HG02798 (cell line): ENCODE measurements around the gene ATP5F1D.
"Not testable (repeated sequence)": the region's sequence is repeated elsewhere in the genome, so short reads cannot be mapped to it uniquely, and the experiment has no call there.

Source experiments
- ATAC-seq: cut with Tn5 transposase; IDR thresholded peaks from one replicate; pipeline ENCODE4 v1.9.1; 2021; ENCODE audit warnings: mild to moderate bottlenecking; ENCODE audit not compliant: unreplicated experiment, poor library complexity

ATP5F1D gene

GRCh38 chr19:1245494-1246264 lies 4.1 kb downstream of the ATP5F1D start:
- ATAC-seq, result no peak

- ATAC-seq, result not testable (repeated sequence)
These were observed 4.9 kb downstream of the ATP5F1D start for GRCh38 chr19:1246265-1247087.

- no peak for ATAC-seq
These were observed 6.2 kb downstream of the ATP5F1D start for GRCh38 chr19:1247748-1248138.

GRCh38 chr19:1248139-1248785 lies 6.7 kb downstream of the ATP5F1D start, which contains the start of gene MIDN:
TSS of gene MIDN (plus strand) at chr19:1248583. CDS start at chr19:1250297, 1,714 bp downstream.
- peak; percentile 14 for ATAC-seq

GRCh38 chr19:1248786-1249297 lies 7.3 kb downstream of the ATP5F1D start:
- peak; percentile 35 for ATAC-seq

GRCh38 chr19:1249298-1249989 lies 7.9 kb downstream of the ATP5F1D start:
- peak; percentile 60 for ATAC-seq

DNA sequence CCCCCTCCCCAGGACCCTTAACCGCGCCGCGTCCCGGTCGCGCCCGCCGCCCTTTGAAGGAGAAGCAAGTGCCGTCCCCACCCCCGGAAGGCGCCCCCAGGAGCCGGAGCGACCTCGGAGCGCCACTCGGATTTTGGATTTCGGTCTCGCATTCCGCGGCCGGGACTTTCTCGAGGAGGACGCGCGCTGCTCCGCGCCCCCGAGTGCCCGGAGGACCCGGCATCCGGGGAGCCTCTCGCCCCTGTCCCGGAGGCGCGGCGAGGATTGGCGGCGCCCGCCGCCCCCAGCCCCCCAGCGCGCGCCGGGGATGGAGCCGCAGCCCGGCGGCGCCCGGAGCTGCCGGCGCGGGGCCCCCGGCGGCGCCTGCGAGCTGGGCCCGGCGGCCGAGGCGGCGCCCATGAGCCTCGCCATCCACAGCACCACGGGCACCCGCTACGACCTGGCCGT lies 8.5 kb downstream of the ATP5F1D start:
- ATAC-seq, result no peak

GRCh38 chr19:1250437-1251260 lies 9.1 kb downstream of the ATP5F1D start:
- ATAC-seq, result no peak

DNA sequence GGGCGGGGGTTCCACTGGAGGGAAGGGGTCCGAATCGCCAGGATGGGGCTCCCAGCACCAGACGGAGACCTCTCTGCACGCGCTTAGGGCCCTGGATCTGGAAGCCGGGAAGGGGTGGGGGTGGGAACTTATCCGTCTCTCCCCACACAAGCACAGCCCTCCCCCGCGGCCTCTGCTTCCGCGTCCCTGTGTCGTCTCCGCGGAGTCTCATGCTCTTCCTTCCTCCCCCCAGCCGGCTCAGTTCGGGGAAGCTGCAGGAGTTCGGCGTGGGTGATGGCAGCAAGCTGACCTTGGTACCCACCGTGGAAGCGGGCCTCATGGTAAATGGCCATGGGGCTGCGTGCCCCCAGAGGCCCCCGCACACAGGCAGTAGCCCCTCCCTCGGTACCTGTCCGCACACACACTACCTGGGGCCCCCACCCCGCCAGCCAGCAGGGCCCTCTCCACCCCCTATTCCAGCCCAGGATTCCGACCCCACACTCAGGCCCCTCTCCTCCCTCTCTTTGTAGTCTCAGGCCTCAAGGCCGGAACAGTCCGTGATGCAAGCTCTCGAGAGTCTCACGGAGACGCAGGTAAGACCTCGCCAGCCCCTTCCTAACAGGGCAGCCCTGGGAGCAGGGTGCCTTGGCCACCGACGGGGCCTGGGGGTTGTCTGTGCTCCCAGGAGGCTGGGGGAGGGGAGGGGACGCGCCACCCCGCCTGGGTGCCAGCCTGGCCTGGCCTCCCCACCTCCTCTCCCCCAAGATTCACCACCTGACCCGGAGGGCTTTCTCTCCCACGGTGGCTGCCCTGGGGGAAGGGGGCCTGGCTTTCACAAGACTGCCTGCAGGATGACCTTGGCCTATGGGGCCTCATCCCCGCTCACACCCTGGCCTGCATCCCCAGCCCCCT lies 10.0 kb downstream of the ATP5F1D start:
- ATAC-seq, result no peak

- no peak for ATAC-seq
These were observed 10.8 kb downstream of the ATP5F1D start for GRCh38 chr19:1252221-1252820.

GRCh38 chr19:1252821-1253513 lies 11.4 kb downstream of the ATP5F1D start:
- no peak for ATAC-seq

DNA sequence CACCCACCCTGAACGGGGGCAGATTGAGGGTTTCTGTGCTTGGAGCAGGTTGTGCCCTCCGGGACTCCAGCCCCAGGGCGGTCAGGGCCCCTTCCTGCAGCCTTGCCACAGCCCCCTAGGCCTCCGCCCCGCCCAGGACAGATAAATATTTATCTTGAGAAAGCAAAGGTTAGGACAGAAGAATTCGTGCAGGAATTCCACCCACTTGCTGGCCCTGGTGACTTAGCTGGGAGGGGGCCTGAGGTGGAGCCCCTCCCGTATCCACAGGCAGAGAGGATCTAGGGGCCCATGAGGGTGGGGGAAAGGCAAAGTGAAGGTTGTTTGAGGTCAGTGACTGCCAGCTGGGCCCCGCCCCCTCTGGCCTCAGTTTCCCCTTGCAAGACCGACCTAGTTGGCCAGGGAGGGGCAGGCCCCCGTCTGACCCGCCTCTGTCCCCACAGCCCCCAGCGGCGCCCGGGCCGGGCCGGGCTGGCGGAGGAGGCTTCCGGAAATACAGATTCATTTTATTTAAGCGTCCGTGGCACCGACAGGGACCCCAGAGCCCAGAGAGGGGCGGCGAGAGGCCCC lies 12.0 kb downstream of the ATP5F1D start:
- ATAC-seq, result no peak

GRCh38 chr19:1254081-1254527 lies 12.6 kb downstream of the ATP5F1D start:
- no peak for ATAC-seq

- no peak for ATAC-seq
These were observed 13.1 kb downstream of the ATP5F1D start for GRCh38 chr19:1254530-1255185.

DNA sequence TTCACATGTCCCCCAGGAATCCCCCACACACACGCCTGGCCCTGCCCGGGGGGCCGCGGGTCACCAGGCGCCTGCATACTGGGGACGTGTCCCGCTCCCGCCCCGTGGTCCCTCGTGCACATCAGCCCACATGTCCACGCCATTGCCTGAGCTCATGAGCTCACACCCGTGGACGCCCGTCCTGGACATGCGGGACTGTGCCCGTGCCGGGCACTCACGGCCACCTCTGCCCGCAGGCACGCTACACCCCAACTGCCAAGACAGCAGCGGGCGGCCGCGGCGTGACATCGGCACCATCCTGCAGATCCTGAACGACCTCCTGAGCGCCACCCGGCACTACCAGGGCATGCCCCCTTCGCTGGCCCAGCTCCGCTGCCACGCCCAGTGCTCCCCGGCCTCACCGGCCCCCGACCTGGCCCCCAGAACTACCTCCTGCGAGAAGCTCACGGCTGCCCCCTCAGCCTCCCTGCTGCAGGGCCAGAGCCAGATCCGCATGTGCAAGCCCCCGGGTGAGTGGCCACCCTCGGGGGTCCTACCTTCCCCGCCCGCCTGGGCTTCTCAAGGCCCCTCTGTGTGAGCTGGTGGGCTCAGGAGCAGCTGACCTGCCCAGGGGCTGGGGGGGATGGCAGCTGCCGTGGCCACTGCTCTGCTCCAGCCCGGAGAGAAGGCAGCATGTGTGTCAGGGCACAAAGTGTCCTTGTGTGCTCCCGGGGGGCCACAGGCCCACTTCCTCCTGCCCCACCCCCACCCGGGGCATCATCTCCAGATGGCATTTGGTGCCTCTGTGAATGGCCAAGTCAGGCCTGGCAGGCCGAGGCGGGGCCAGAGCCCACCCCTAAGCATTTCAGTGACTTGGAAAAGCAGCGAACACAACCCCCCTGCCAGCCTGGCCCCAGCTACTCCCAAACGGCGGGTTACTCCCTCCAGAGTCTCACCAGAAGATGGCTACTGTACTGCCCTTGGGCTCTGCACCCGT lies 13.9 kb downstream of the ATP5F1D start:
- no peak for ATAC-seq
